Small intestine (tissue), 7 donors: ENCODE data around the gene HNRNPL. TPM values are rescaled to one million over a fixed set of nuclear protein-coding genes. Genes with fewer than 3 reads are reported as not detected.
A peak's percentile ranks its signal among the peaks of the same experiment; 100 is the strongest.
"Not testable (repeated sequence)": the region's sequence is repeated elsewhere in the genome, so short reads cannot be mapped to it uniquely, and the experiment has no call there.

Experiments used
- DNase-seq, 2 donors: peaks; one replicate each; pipeline versions ENCODE4 v3.0.0 to v3.0.0-alpha.2; 2013
- FAIRE-seq: peaks from 2 replicates; lab custom pipeline; 2012; peaks lifted over from hg19 to GRCh38; lab: Jason Lieb, UNC
- H3K27ac ChIP-seq, 3 donors: one replicate each; pipeline ENCODE4 v1.5.1; 2013; ENCODE audit warnings: low read length in 2 of 3, mild to moderate bottlenecking in 2 of 3, control low read depth in 1 of 3, inconsistent platforms in 1 of 3, low read depth in 1 of 3, moderate library complexity in 1 of 3
- H3K27me3 ChIP-seq, 3 donors: one replicate each; pipeline ENCODE4 v1.6.1; 2013; ENCODE audit warnings: low read length in 3 of 3, inconsistent platforms in 1 of 3; ENCODE audit not compliant: control insufficient read depth in 3 of 3, insufficient read depth in 3 of 3
- H3K36me3 ChIP-seq, 3 donors: one replicate each; pipeline ENCODE4 v1.6.1; 2013; ENCODE audit warnings: low read length in 3 of 3, inconsistent platforms in 1 of 3, low read depth in 1 of 3, mild to moderate bottlenecking in 1 of 3, moderate library complexity in 1 of 3; ENCODE audit not compliant: control insufficient read depth in 3 of 3, insufficient read depth in 2 of 3
- H3K4me1 ChIP-seq, 3 donors: one replicate each; pipeline ENCODE4 v1.6.1; 2013; ENCODE audit warnings: low read length in 2 of 3, inconsistent platforms in 1 of 3, low read depth in 1 of 3, mild to moderate bottlenecking in 1 of 3, moderate library complexity in 1 of 3; ENCODE audit not compliant: control insufficient read depth in 3 of 3, insufficient read depth in 2 of 3
- H3K4me3 ChIP-seq, 3 donors: one replicate each; pipeline ENCODE4 v1.5.1; 2013; ENCODE audit warnings: low read length in 3 of 3, control low read depth in 1 of 3, inconsistent platforms in 1 of 3, low read depth in 1 of 3, mild to moderate bottlenecking in 1 of 3, moderate library complexity in 1 of 3
- H3K9me3 ChIP-seq, 2 donors: one replicate each; pipeline ENCODE4 v1.6.1; 2013; ENCODE audit warnings: low read depth in 1 of 2, low read length in 1 of 2; ENCODE audit not compliant: control insufficient read depth in 2 of 2, insufficient read depth in 1 of 2
- WGBS, 3 donors: extraction: QIAGEN DNeasy Blood & Tissue Kit; methylation state at CpG; one replicate each; pipeline ENCODE4 v1.1.7; 2013; 5-methylcytosine and 5-hydroxymethylcytosine counted together
- polyA plus RNA-seq, 4 donors: library from polyadenylated mRNA; stranded (reverse) in 3 of 4; unstranded in 1 of 4; fragments of 200-250 nt in 3 of 4; fragments of 120-200 nt in 1 of 4; gene quantifications; one replicate each; pipeline versions ENCODE4 v1.2.1 to v1.2.3, GENCODE V29; 2013
- donor health status: healthy with polysubstance abuse.
- donor health status: control.
- donor health status: control.
- donor health status: Bipolar disorder and iron deficiency.
- donor health status: healthy.

HNRNPL gene
- polyA plus RNA-seq, 4 donors: 118 to 256 (median 177) TPM

- no peaks in the 10 kb centered on the region for H3K9me3 ChIP-seq
- DNase-seq: peak; percentile 95 to 100
- no peak for FAIRE-seq
- WGBS, 3 donors: 14 to 63% (median 43%) methylated on average over 15 of the region's 15 CpGs
- no peaks in the 10 kb centered on the region for H3K27me3 ChIP-seq
- peaks cover 0 to 77% (median 10%) of the 10 kb centered on the region in 3 donors for H3K36me3 ChIP-seq
- peaks cover 3 to 67% (median 10%) of the 10 kb centered on the region in 3 donors for H3K4me1 ChIP-seq
- peak within 1 kb of the TSS; percentile 92 to 94 (median 93) for H3K27ac ChIP-seq
- peak within 1 kb of the TSS; percentile 41 to 89 (median 71) for H3K4me3 ChIP-seq
Measured at GRCh38 chr19:38812841-38813320, 36.9 kb downstream of the HNRNPL start, which contains the start of gene LGALS4. TSS of gene LGALS4 (minus strand) at chr19:38812945. CDS start at chr19:38812886, 59 bp downstream.

GRCh38 chr19:38812009-38812840, 37.6 kb downstream of the HNRNPL start:
- H3K4me3 ChIP-seq: peak overlapping the region; percentile 41 to 89 (median 71)
- FAIRE-seq: no peak
- peaks cover 3 to 62% (median 10%) of the 10 kb centered on the region in 3 donors for H3K4me1 ChIP-seq
- DNase-seq: peak; percentile 60 to 68
- peaks cover 0 to 72% (median 10%) of the 10 kb centered on the region in 3 donors for H3K36me3 ChIP-seq
- H3K27me3 ChIP-seq: no peaks in the 10 kb centered on the region
- 20 to 51% (median 40%) methylated on average over 18 of the region's 18 CpGs for WGBS, 3 donors
- H3K9me3 ChIP-seq: no peaks in the 10 kb centered on the region
- peak overlapping the region; percentile 90 to 94 (median 92) for H3K27ac ChIP-seq

GRCh38 chr19:38809592-38810252, 40.1 kb downstream of the HNRNPL start:
- H3K27me3 ChIP-seq: no peaks in the 10 kb centered on the region
- H3K4me1 ChIP-seq: peaks cover 0 to 51% (median 1%) of the 10 kb centered on the region in 3 donors
- peak overlapping the region; percentile 12 to 62 (median 23) for H3K27ac ChIP-seq
- no peak for FAIRE-seq
- H3K36me3 ChIP-seq: peaks cover 4 to 71% (median 5%) of the 10 kb centered on the region in 3 donors
- H3K4me3 ChIP-seq: peak overlapping the region in 2 of 3 donors; percentile 15 to 89
- whole genome bisulfite sequencing, 3 donors: 81 to 90% (median 86%) methylated on average over 7 to 8 of the region's 8 CpGs
- H3K9me3 ChIP-seq: no peaks in the 10 kb centered on the region
- no peak for DNase-seq

GRCh38 chr19:38808741-38809140, 41.0 kb downstream of the HNRNPL start:
- no peaks in the 10 kb centered on the region for H3K27me3 ChIP-seq
- H3K36me3 ChIP-seq: peaks cover 5 to 77% (median 6%) of the 10 kb centered on the region in 3 donors
- DNase-seq (no peak), FAIRE-seq (no peak)
- WGBS, 3 donors: 90 to 91% (median 90%) methylated on average over 15 to 17 of the region's 17 CpGs
- no peaks in the 10 kb centered on the region for H3K9me3 ChIP-seq
- peak overlapping the region in 1 of 3 donors; percentile 28 for H3K4me3 ChIP-seq
- peaks cover 0 to 41% (median 1%) of the 10 kb centered on the region in 3 donors for H3K4me1 ChIP-seq
- peak overlapping the region in 2 of 3 donors; percentile 72 to 86 for H3K27ac ChIP-seq

DNA sequence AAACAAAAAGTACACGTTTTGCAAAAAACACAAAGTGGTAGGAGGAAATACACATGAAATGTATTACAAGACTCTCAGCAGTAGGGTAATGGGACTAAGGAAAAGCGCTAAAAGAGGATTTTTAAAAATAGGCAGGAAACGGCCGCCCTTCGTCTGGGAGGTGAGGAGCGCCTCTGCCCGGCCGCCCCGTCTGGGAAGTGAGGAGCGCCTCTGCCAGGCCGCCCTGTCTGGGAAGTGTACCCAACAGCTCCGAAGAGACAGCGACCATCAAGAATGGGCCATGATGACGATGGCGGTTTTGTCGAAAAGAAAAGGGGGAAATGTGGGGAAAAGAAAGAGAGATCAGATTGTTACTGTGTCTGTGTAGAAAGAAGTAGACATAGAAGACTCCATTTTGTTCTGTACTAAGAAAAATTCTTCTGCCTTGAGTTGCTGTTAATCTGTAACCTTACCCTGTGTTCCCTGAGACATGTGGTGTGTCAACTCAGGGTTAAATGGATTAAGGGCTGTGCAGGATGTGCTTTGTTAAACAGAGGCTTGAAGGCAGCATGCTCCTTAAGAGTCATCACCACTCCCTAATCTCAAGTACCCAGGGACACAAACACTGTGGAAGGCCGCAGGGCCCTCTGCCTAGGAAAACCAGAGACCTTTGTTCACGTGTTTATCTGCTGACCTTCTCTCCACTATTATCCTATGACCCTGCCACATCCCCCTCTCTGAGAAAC, 42.2 kb downstream of the HNRNPL start:
- WGBS, 3 donors: 70 to 75% (median 72%) methylated on average over 13 to 15 of the region's 18 CpGs
- not testable (repeated sequence) for FAIRE-seq, H3K9me3 ChIP-seq, H3K27me3 ChIP-seq, H3K4me3 ChIP-seq
- H3K4me1 ChIP-seq: peaks cover 0 to 32% (median 1%) of the 10 kb centered on the region in 3 donors
- peaks cover 11 to 85% (median 13%) of the 10 kb centered on the region in 3 donors for H3K36me3 ChIP-seq
- peak in 1 of 2 donors; percentile 57 for DNase-seq
- peak overlapping the region in 2 of 3 donors; percentile 62 to 65 for H3K27ac ChIP-seq

- FAIRE-seq: no peak
- H3K27ac ChIP-seq: peak overlapping the region in 1 of 3 donors; percentile 18
- WGBS, 3 donors: 79 to 90% (median 88%) methylated on average over 6 of the region's 6 CpGs
Measured at GRCh38 chr19:38806371-38806770, 43.4 kb downstream of the HNRNPL start.

GRCh38 chr19:38805180-38805579, 44.6 kb downstream of the HNRNPL start:
- peaks cover 11 to 82% (median 27%) of the 10 kb centered on the region in 3 donors for H3K36me3 ChIP-seq
- H3K4me1 ChIP-seq: peaks cover 0 to 30% (median 1%) of the 10 kb centered on the region in 3 donors
- H3K4me3 ChIP-seq: no peak overlapping the region
- FAIRE-seq (no peak), DNase-seq (peak in 1 of 2 donors; percentile 69)
- H3K27ac ChIP-seq: peak overlapping the region; percentile 2 to 74 (median 58)
- H3K9me3 ChIP-seq: no peaks in the 10 kb centered on the region
- H3K27me3 ChIP-seq: no peaks in the 10 kb centered on the region
- 13 to 38% (median 17%) methylated on average over 1 of the region's 1 CpG for WGBS, 3 donors

More at GRCh38 chr19:38806371-38806770, 43.4 kb downstream of the HNRNPL start:
- DNase-seq: no peak
- Histone ChIP-seq H3K4me3 (no peak overlapping the region), H3K36me3 (peaks cover 11 to 90% (median 21%) of the 10 kb centered on the region in 3 donors), H3K4me1 (peaks cover 0 to 30% (median 1%) of the 10 kb centered on the region in 3 donors), H3K9me3 (no peaks in the 10 kb centered on the region), H3K27me3 (no peaks in the 10 kb centered on the region)
